SIG-M5 treated with dmso at 0.1 percent for 504 hours (cell line): Measurements from ENCODE around the gene SHOC1.

Experiments
- DNase-seq: peaks from one replicate; lab custom pipeline; 2025; ENCODE audit not compliant: unreplicated experiment; lab: John Stamatoyannopoulos, UW

The SHOC1 gene

DNA sequence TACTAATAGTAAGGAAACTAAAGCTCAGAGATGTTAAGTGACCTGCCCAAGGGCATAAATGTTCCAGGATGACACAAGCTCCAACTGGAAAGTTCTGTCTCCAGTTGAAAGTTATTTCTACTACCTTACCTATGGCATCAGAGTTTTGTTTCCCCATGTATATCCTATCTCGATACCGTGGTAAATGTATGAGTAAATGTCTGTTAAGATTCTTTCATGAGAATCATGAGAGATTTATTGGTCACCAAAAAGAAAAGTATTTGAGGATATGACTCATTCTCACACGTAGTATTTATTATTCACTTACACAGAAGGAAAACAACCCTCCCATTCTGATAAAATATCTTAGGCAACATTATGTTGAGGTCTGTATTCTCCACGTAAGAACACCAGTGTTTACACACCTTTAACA lies 11.1 kb upstream of the SHOC1 start:
- DNase-seq = no peak

DNA sequence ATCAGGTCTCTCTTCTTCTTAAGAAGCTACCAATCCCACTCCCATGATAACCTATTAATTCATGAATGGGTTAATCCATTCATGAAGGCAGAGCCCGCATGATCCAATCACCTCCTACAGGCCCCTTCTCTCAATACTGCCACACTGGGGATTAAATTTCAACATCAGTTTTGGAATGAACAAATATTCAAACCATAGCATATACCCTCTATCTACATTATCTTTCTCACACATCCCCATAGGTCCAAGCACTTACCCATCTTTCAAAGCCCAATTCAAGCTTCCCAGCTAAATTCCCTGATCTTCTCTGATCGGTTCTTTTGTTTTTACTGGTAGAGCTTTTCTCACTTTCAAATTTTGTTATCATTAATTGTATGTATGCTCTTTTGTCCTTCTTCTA lies 10.5 kb upstream of the SHOC1 start:
- DNase-seq = no peak

DNA sequence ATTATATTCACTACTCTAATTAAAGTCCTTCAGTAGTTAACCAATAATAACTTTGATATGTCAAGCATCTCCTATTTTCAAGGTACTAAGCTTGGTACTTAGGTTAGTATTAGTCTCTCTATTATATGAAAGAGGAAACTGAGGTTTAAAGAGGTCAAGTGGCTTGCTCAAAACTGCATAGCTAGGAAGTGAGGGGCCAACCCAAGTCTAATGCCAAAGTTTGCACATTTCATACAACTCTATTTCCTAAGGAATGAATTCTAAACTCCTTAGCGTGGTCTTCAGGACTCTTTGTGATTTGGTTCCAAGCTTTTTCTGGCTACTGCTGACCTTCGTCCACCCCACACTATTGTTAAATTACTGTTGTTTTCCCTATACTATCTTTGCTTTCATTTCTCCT lies 9.9 kb upstream of the SHOC1 start:
- no peak for DNase-seq

DNA sequence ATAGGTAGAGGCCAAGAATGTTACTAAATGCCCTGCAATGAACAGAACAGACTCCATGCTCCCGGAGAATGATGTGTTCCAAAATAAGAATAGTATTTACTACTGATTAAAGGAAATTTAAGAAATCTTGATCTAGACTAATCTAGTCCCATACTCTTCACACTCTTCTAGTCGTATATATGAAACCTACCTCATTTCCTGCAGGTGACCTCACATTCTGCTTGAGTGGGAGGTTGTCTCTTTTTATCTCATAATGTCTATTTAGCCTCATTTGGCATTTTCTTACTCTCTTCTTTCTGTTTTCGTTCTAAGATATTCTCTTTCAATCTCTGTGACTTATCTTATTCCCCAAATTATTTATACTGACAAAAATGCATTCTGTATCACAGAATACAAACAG lies 9.2 kb upstream of the SHOC1 start:
- DNase-seq = no peak

DNA sequence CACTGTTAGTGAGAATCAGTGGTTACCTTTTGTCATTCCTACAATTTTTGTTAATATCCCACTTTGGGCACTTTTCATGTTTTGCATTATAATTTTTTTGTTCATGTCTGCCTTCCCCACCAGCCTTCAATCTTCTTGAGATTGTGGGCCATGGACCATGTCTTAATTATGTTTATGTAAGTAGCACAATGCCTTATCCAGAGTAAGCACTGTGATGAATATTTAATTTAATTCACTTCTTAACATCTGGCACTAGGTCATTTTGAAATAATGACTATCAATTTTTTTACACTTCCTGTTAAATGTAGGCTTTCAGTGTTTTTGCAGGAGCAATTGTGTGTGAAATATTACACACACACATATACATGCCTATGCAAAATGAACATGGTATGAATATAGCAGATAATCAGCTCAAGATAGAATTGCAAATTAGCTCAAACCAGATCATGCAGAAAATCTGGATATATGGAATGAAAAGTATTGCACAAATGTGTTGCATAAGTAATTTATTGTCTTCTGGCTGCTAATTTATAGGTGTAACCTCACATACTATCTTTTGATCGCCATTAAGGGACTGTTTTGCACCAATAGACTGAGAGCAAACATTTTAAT lies 5.3 kb upstream of the SHOC1 start:
- DNase-seq = no peak

DNA sequence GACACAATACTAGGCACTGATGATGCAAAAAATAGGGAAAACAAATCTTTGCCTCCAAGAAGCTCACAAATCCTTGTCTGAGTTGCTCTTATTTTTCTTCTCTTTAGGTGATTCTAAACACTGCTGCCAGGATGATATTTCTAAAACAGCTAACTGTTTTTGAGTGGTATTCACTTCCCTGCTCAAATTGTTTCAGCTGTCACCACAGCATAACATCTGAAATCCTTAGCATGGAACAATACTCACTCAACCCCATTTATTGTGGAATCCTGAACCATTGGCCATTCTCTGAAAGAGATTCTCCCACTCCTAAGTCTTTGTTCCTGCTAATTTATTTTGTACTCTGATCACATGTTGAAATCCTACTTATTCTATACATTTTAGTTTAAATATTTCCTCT lies 4.8 kb upstream of the SHOC1 start:
- DNase-seq = no peak

DNA sequence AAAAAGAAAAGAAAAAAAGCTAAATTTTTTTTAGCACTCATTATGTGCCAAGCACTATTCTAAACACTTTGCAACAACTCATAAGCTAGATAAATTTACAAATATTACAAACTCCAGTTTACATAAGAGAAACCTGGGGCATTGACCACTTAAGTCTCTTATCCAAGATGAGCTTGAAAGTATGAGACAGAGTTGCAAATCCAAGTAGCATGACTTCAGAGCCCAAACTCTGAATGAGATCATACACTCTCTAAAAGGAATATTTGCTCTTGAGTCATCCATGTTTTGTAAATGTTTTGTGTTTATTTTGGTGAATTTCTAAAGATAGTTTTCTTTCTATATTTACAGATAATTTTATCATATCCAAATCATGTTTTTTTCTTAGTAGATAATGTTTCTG lies 4.0 kb upstream of the SHOC1 start:
- DNase-seq = no peak

DNA sequence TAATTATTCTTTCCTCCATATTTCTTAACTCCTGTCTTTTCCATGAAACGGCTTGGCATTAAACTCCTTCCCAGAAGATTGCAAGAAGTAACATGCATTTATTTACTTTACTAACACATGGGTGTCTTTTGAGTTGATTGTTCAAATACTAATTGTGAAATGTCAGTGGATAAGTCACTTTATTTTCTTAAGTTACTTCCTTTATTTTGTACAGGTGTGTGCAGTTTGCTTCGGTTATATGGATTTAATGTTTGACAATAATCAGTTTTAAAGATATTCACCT lies 761 bp upstream of the SHOC1 start:
- DNase-seq = no peak

DNA sequence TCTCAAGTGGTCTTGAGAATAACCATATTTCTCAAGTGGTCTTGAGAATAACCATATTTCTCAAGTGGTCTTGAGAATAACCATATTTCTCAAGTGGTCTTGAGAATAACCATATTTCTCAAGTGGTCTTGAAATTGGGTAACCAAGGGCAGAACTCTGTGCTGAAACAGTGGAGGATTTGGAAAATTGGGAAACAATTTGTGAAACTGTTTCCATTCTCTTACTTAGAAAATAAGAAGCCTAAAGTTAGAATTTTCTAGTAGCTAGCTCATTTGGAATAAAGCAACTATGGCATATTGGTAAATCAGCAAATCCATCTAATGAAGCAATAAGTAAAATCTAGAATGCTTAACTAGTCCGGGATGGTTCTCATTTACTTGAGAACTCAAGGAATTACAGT lies 2.9 kb downstream of the SHOC1 start:
- DNase-seq = peak; percentile 87

DNA sequence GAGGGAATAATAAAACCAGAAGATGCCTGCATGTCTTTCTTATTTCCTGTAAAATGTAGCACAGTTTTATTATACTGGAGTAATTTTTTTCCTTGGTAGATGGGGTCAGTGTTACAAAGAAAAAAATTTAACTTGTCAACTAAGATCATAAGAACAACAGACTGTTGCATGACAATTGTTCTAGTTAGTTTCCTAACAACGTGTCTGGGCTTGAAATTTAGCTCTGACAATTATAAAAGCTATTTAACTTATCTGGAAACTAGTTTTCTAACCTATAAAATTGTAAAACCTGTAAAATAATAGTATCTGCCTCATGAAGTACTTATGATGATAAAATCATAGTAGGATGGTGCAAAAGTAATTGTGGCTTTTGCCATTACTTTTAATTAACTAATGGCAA lies 4.9 kb downstream of the SHOC1 start:
- DNase-seq = no peak

DNA sequence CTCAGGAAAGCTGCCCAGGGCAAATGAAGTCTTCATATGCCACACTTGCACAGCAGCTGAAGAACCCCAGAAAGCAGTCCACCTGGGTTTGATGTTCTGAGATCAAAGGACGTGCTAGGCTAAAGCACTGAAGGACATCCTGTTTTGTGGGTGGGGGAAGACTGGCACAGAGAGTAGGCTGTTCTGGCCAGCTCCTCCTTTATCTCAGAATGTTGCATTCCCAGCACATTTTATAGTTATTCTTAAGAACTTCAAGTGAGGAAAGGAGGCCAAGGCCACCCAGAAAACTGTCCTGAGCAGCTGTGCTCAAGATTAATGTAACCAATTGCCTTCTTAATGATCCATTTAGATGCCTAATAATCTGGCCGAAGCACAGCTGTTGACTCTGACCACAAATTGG lies 10.9 kb downstream of the SHOC1 start:
- DNase-seq = no peak

DNA sequence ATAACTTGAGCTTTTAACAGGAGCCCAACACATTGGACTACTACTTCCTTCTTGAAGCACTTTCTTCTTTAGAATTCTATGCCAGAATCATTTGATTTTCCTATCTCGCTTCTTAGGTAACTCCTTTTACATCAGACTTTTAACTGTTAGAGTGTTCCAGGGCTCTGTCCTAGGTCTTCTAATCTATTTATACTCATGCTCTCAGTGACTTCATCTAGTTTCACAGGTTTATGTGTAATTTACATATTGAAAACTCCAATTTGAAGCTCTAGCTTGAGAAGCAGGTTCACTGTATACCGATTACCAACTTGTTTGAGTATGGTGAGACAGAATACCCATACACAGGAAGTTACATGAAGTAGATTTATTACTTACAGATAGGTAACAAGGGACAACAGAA lies 11.3 kb downstream of the SHOC1 start:
- DNase-seq = no peak

DNA sequence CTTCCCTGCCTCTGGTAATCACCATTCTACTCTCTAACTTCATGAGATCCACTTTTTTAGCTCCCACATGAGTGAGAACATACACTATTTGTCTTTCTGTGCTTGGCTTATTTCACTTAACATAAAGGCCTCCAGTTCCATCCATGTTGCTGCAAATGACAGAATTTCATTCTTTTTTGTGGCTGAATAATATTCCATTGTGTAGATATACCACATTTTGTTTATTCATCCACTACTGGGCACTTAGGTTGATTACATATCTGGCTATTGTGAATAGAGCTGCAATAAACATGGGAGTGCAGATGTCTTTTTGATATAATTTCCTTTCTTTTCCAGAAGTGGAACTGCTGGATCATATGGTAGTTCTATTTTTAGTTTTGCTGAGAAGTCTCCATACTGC lies 28.7 kb downstream of the SHOC1 start:
- DNase-seq = no peak

DNA sequence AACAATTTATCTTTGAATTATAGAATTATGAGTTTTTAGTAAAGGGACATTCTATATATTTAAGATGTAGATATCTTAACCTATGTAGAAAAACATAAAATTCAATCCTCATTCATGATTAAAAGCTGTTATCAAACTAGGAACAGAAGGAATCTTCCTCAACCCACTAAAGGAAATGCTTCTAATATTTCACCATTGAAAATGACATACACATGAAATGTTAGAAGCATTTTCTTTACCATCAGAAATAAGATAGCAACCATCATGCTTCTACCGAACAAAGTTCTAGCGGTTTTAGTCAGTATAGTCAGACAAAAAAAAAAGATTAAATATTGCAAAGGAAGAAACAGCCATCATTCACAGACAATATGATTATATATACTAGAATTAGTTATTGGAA lies 32.2 kb downstream of the SHOC1 start:
- no peak for DNase-seq

DNA sequence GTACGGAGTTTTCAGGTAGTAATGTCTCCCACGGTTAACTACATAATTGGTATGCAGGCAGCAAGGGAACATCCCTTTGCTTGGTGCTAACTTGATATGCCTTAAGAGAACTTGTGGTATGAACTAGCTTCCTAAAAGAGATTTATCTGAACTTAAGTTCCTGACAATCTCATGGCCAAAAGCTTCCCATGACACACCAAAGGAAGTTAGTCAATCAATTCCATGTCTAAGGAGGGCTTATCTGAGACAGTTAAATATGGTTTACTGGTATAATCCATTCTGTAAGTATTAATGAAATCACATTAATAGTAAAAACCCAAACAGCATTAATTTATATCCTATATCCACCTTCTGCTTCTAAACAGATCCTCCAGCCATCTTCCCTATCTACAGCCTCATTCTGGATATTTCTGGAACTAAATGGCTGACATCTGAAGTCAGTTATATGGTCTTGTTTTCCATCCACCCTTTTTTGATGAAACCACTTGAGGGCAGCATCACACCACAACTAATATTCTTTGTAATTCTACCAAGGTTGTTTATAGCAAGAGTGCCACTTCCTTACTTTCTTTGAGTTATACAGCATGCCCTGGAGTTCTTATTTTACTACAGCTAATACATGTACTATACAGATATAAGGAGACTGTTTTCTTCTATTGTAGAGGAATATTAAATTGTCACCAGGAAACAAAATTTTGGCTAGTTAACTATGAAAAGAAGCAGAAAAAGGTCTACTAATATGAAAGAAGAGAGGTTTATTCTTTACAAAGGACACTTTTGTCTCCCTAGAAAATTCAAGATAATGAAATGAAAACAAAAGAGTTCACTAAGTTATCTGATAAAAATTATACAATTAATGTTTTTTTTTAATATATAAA lies 34.7 kb downstream of the SHOC1 start:
- peak; percentile 86 for DNase-seq

DNA sequence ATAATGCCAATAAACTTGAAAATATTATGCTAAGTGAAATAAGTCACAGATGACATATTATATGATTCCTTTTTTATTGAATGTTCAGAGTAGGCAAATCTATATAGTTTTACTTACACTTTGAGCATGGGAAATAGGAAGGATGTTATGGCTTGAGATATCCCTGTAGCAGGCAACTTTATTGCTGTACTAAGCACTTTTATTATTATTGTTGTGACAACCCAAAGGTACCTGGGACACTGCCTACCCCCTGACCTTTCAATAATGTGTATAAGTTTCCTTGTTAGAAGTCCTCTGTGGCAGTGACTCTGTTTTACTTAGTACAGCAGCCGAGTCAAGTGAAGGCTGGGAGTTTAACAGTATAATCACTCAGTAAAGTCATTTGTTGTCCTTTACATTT lies 39.9 kb downstream of the SHOC1 start:
- DNase-seq = no peak

DNA sequence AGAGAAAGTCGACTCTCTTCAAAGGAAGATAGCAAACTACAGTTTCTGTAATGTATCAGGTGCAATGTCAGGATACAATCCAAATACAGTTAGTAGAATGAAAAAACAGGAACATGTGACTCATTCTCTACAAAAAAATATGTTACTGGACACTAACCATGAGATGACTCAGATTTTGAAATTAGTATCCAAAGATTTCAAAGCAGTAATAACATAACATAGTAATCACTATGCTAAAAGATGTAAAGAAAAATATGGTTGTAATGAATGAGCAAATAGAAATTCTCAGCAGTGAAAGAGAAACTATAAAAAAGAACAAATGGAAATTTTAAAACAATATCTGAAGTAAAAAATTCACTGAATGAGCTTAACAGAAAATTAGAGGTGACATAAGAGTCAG lies 42.3 kb downstream of the SHOC1 start:
- DNase-seq = no peak
